H1 (cell line): ENCODE results near the gene ATG16L2. TPM values are rescaled to one million over a fixed set of nuclear protein-coding genes. Genes with fewer than 3 reads are reported as not detected.

Source experiments
- ASH2L ChIP-seq: fragments of 200-600, 300-600 bp; sonication (generic); IDR thresholded peaks from one replicate; pipeline ENCODE4 v1.7.1; 2017; ENCODE audit warnings: low read length
- ATF3 ChIP-seq: IDR thresholded peaks from 2 replicates; pipeline ENCODE4 v1.6.1; 2011; ENCODE audit warnings: low read depth, mild to moderate bottlenecking, low read length; ENCODE audit not compliant: insufficient read depth
- CEBPB ChIP-seq: IDR thresholded peaks from 2 replicates; pipeline ENCODE4 v1.6.1; 2012; ENCODE audit warnings: low read depth, low read length
- CREB1 ChIP-seq: IDR thresholded peaks from 2 replicates; pipeline ENCODE4 v1.6.1; 2012; ENCODE audit warnings: inconsistent platforms
- EP300 ChIP-seq, 2 experiments: IDR thresholded peaks; 1 replicate in 1 of 2; 2 replicates in 1 of 2; pipeline ENCODE4 v1.6.1; 2011 to 2012; ENCODE audit warnings: low read depth in 2 of 2, low read length in 2 of 2, mild to moderate bottlenecking in 2 of 2, borderline replicate concordance in 1 of 2, inconsistent platforms in 1 of 2, moderate library complexity in 1 of 2
- EZH2 ChIP-seq: fragments of 200-600 bp; sonication (generic); IDR thresholded peaks from 2 replicates; pipeline ENCODE4 v1.7.1; 2012; ENCODE audit warnings: low read depth, mild to moderate bottlenecking, moderate library complexity, low read length, inconsistent platforms; ENCODE audit not compliant: severe bottlenecking
- GABPA ChIP-seq: IDR thresholded peaks from 2 replicates; pipeline ENCODE4 v1.6.1; 2011; ENCODE audit warnings: mild to moderate bottlenecking, low read length, moderate library complexity, borderline replicate concordance; ENCODE audit not compliant: insufficient read depth
- MAX ChIP-seq: IDR thresholded peaks from 2 replicates; pipeline ENCODE4 v1.6.1; 2012; ENCODE audit warnings: inconsistent platforms
- NRF1 ChIP-seq: IDR thresholded peaks from 2 replicates; pipeline ENCODE4 v1.6.1; 2011; ENCODE audit warnings: mild to moderate bottlenecking, low read depth, low read length, improper control_type of control experiment
- PHF8 ChIP-seq: fragments of 200-600 bp; sonication (generic); conservative IDR thresholded peaks from 2 replicates; pipeline ENCODE4 v1.7.1; 2012; ENCODE audit warnings: low read depth, mild to moderate bottlenecking, inconsistent platforms, low read length, moderate library complexity
- POLR2A ChIP-seq, 2 experiments: IDR thresholded peaks; 1 replicate in 1 of 2; 2 replicates in 1 of 2; pipeline ENCODE4 v1.6.1; 2011; ENCODE audit warnings: low read depth in 2 of 2, low read length in 2 of 2, mild to moderate bottlenecking in 2 of 2; ENCODE audit errors: control extremely low read depth in 1 of 2
- POLR2AphosphoS5 ChIP-seq: IDR thresholded peaks from 2 replicates; pipeline ENCODE4 v1.6.1; 2011; ENCODE audit warnings: low read depth, low read length
- RBBP5 ChIP-seq: IDR thresholded peaks from 2 replicates; pipeline ENCODE4 v1.7.1; 2012; ENCODE audit warnings: low read depth, mild to moderate bottlenecking, inconsistent platforms, low read length, moderate library complexity, borderline replicate concordance
- RXRA ChIP-seq: IDR thresholded peaks from 2 replicates; pipeline ENCODE4 v1.6.1; 2011; ENCODE audit warnings: low read depth, mild to moderate bottlenecking, low read length, moderate library complexity; ENCODE audit not compliant: insufficient read depth
- SIN3A ChIP-seq, 2 experiments: IDR thresholded peaks in 1 of 2; conservative IDR thresholded peaks in 1 of 2; 2 replicates each; pipeline ENCODE4 v1.6.1; 2011 to 2012; ENCODE audit warnings: low read length in 2 of 2, improper control_type of control experiment in 1 of 2, low read depth in 1 of 2, mild to moderate bottlenecking in 1 of 2
- SIRT6 ChIP-seq: IDR thresholded peaks from one replicate; pipeline ENCODE4 v1.7.1; 2012; ENCODE audit warnings: low read length, inconsistent platforms
- SIX5 ChIP-seq: IDR thresholded peaks from 2 replicates; pipeline ENCODE4 v1.6.1; 2011; ENCODE audit warnings: mild to moderate bottlenecking, low read depth, low read length
- SUZ12 ChIP-seq: fragments of 200-600 bp; sonication (generic); IDR thresholded peaks from 2 replicates; pipeline ENCODE4 v1.6.1; 2012; ENCODE audit warnings: mild to moderate bottlenecking, inconsistent platforms, low read length, moderate library complexity, mixed read lengths
- TAF1 ChIP-seq: IDR thresholded peaks from 2 replicates; pipeline ENCODE4 v1.6.1; 2011; ENCODE audit warnings: mild to moderate bottlenecking, low read depth, low read length
- ZNF274 ChIP-seq: IDR thresholded peaks from 2 replicates; pipeline ENCODE4 v1.7.0; 2012; ENCODE audit warnings: low read length, borderline replicate concordance; ENCODE audit errors: extremely low read depth
- polyA plus RNA-seq, 7 experiments: library from polyadenylated mRNA; depleted of rRNA in 3 of 7; stranded (reverse) in 5 of 7; unstranded in 2 of 7; fragments of >200 nt in 5 of 7; fragments of 200-250 nt in 2 of 7; gene quantifications; 1 replicate in 5 of 7; 2 replicates in 1 of 7; 4 replicates in 1 of 7; pipeline versions ENCODE4 v1.2.1 to v1.2.3, GENCODE V29; 2011 to 2013; ENCODE audit warnings: missing spikeins in 2 of 7, mixed read lengths in 2 of 7
- total RNA-seq: library from RNA; stranded (reverse); fragmentation: NEBNext Ultra II Directional; extraction: Animal tissue kit (Norgen Biotek cat#: 25700); gene quantifications from 2 replicates; pipeline ENCODE4 v1.2.1, GENCODE V29; 2021

ATG16L2 gene
- total and polyA plus RNA-seq, 2 of the 8 experiments (the other 6 are each of a cell fraction or from before 2014, with no cell fraction given): 11.0 to 18.5 TPM

GRCh38 chr11:72793425-72794367 is 20.5 kb upstream of the ATG16L2 start, which contains the start of gene STARD10 (continued):
- TF ChIP-seq ZNF274 (no peak), GABPA (no peak), TAF1 (0 out of 2 replicates have a peak, but pooled peaks have one; percentile 14), CREB1 (peak; percentile 73), ATF3 (peak; percentile 25; the same call in 1 of the 2 replicates), CEBPB (peak; percentile 51; the same call in 1 of the 2 replicates), PHF8 (peak; percentile 74), ASH2L (peak; percentile 85), RBBP5 (no peak), SUZ12 (no peak), POLR2AphosphoS5 (no peak), SIRT6 (no peak), MAX (peak; percentile 84), EZH2 (no peak), RXRA (no peak), EP300 (IDR thresholded peaks at IDR 0.05; ENCODE audit: borderline replicate concordance in 1 of 2, low read depth in 2 of 2, low read length in 2 of 2) (no peak), POLR2A (IDR thresholded peaks at IDR 0.05; ENCODE audit: control extremely low read depth in 1 of 2, low read depth in 2 of 2, low read length in 2 of 2) (peak in 1 of 2 experiments; percentile 60; a peak in 2 of 3 replicates), NRF1 (peak; percentile 87), SIN3A (conservative IDR thresholded peaks at IDR 0.05 in 1 of 2, IDR thresholded peaks at IDR 0.05 in 1 of 2; ENCODE audit: low read depth in 1 of 2, low read length in 2 of 2) (peak in 1 of 2 experiments; percentile 85; a peak in 2 of 4 replicates), SIX5 (peak; percentile 92)
